ENCODE results near the gene FBXO11.
A peak's percentile ranks its signal among the peaks of the same experiment; 100 is the strongest.
"Not testable (repeated sequence)": the region's sequence is repeated elsewhere in the genome, so short reads cannot be mapped to it uniquely, and the experiment has no call there.

FBXO11 gene

DNA sequence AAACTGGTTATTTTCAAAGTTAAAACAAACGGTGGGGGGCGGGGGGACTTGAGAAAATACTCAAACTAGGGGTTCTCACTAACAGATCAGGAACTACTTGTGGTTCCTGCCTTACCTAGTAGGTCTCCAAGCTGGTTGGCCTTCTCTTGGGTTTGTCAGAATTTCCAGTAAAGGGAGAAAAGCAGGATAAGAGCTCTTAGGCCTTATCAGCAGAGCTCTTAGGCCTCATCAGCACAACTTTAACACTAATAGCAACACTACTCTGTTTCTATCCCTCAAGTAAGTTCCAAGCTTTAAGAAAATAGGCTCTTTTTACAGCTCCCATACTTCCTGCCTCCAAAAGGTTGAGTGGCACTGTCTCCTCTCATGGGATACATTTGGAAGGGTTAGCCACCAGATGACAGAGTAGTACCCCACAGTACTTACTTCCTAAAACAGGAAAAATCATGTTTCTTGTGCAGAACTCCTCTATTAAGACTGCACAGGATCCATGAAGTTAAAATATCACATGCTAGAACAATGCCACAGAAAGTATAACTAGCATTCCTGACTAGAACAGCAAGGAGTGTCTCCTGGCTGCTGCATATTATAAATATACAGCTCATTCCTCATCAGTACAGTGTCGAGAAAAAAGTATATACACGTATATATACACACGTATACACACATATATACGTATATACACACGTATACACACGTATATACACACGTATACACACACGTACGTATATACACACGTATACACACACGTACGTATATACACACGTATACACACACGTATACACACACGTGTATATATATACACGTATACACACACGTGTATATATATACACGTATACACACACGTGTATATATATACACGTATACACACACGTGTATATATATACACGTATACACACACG is 6.1 kb downstream of the FBXO11 start:
- FAIRE-seq (peak; percentile 52), DNase-seq (ENCODE audit: insufficient read length, low spot score) (no peak)

DNA sequence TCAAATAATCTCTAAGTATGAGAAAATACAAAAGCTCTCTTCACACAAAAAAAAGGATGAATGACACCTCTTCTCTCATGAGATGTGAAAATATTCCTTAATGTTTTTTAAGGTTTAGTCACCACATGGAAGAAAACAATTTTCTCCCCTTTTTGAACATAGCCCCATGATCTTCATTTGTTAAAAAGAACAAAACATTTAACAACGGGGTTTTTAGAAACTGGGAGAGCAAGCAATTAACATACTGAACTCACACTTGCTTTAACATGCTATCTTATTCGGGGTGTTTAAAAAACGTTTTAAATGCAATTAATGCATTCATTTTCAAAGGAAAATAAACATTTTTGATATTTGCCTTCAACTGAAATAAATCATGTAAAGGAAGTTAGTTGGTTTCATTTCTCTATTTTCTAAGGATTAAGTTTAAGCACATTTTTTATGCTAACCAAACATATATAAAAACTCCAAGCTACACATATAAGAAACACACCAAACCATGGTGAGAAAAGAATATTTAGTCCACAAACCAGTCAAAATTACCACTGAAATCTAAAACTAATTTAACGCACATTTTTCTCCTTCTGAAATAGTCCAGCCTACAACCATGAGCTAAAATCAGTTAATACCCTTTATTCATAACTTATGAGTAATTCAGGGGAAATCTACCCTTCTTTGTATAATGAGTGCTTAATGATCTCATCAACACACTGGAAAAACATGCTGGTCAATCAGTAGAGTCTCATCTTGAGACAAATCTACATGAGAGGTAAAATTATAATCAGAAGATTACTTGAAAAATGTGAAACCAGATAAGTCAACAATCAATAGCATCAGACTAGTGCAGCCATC is 8.2 kb downstream of the FBXO11 start:
- peak; percentile 92 for FAIRE-seq
- DNase-seq (ENCODE audit: insufficient read length, low spot score): no peak

DNA sequence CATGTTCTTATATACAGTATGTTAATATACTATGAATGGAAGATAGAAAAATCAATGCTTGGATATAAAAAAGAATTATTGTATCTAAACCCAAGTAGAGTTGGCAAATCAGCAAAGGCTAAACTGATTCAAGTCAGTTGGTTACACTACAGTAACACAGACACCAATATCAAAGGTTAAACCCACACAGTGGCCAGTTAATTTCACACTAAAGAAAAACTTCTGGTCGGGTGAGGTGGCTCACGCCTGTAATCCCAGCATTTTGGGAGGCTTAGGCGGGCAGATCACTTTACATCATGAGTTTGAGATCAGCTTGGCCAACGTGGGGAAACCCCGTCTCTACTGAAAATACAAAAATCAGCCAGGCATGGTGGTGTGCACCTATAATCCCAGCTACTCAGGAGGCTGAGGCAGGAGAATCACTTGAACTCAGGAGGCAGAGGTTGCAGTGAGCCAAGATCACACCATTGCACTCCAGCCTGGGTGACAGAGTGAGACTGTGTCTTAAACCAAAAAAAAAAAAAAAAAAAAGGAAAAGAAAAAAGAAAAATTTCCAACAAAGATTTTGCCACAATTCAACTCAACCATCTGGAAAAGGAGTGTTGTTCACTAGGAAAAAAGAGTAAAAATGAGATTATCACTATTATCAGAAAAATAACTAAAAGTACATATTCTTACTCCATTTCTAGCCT is 9.0 kb downstream of the FBXO11 start:
- not testable (repeated sequence) for DNase-seq (ENCODE audit: insufficient read length, low spot score); FAIRE-seq

DNA sequence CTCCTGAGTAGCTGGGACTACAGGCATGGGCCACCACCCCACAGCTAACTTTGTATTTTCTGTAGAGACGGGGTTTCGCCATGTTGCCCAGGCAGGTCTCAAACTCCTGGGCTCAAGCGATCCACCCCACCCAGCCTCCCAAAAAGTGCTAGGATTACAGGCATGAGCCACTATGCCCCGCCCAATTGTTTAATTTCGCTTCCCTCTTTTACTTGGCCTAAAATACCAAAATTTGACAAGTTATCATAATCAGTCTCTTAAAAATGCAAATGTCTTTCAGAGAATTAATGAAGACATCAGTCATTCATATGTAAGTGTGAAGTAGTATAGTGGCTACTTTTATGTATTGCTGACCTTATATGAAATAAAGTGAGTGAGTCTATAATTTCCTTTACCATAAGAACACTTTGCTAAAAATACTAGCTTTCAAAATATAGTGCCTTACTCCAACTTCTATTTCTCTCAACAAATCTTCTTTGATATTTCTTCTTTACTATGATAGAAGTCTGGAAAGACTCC is 9.8 kb downstream of the FBXO11 start:
- no peak for DNase-seq (ENCODE audit: insufficient read length, low spot score)
- FAIRE-seq: no peak

DNA sequence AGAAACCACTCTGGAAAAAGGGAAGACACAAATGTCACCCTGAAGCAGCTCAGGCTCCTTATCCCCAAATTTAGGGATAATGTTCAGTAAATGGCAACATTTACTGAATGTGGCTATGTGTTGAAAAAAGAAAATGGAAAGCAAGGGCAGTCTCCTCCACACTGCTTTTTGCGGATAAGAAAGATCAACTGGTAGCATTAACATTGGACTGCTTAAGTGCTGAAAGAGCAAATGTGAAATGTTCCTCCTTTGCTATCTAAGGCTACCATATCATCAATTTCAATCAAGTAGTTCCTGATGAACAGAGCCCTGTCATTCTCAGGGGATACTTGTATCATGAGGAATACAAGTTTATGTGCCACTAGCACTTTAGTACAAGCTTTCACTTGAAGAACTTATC is 12.5 kb downstream of the FBXO11 start:
- peak; percentile 44 for FAIRE-seq
- no peak for DNase-seq (ENCODE audit: insufficient read length, low spot score)

DNA sequence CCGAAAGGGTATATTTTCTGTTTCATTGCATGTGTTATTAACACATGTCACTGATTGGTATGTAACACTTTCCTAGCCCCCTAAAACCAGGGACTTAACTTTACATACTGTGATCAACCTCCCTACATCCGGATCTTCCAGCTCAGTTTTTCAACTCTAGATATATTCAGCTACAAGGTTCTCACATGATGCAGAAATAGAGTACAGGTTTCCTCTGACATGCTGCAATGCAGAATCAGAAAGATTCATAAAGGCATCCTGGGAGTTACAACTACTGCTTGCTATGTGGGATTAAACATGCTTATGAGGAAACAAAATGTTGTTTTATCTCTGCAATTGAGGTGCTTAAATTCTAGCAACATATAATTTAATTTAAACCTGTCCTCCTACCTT is 14.0 kb downstream of the FBXO11 start:
- peak; percentile 67 for FAIRE-seq
- no peak for DNase-seq (ENCODE audit: insufficient read length, low spot score)

DNA sequence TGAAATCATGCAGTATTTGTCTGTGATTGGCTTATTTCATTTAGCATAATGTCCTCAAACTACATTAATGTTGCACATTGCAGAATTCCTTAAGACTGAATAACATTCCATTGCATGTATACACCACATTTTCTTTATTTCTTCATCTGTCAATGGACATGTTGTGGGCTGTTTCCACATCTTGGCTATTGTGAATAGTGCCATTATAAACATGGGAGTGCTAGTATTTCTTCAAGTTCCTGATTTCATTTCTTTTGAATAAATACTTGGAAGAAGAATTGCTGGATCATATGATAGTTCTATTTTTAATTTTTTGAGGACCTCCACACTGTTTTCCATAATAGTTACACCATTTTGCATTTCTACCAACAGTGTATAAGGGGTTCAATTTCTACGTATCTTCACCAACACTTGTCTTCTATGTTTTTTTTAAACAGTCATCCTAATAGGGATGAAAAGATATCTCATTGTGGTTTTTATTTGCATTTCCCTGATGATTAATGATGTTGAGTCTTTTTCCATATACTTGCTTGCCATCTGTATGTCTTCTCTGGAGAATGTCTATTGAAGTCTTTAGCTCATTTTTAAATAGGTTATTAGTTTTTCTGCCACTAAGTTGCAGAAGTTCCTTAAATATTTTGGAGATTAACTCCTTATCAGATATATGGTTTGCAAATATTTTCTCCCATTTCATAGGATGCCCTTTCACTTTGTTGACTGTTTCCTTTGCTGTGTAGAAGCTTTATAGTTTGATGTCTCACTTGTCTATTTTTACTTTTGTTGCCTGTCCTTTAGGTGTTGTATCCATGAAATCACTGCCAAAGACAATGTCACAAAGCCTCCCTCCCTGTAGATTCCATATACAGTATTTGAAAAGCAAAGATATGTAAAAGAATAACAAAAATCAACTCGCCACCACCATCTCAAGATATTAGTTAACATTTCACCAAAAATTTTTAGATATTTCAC is 14.6 kb downstream of the FBXO11 start:
- no peak for FAIRE-seq

DNA sequence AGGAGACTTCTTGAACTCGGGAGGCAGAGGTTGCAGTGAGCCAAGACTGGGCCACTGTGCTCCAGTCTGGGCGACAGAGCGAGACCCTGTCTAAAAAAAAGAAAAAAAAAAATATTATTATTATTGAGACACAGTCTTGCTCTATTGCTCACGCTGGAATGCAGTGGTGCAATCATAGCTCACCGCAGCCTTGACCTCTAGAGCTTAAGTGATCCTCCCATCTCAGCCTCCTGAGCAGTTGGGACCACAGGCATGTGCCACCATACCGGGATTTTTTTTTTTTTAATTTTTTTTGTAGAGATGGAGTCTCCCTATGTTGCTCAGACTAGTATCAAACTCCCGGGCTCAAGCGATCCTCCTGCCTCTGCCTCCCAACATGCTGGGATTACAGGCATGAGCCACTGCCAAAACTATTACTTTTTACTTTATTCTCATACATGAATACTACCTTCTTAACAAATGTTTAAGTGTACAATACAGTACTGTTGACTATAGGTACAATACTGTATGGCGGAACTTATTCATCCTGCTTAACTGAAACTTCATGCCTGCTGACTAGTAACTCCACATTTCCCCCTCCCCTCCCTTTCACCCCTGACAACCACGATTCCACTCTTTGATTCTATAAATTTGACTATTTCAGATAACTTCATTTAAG is 15.5 kb downstream of the FBXO11 start:
- FAIRE-seq (no peak), DNase-seq (ENCODE audit: insufficient read length, low spot score) (no peak)

More for the DNA sequence above, 14.6 kb downstream of the FBXO11 start:
- DNase-seq (ENCODE audit: insufficient read length, low spot score): no peak

DNA sequence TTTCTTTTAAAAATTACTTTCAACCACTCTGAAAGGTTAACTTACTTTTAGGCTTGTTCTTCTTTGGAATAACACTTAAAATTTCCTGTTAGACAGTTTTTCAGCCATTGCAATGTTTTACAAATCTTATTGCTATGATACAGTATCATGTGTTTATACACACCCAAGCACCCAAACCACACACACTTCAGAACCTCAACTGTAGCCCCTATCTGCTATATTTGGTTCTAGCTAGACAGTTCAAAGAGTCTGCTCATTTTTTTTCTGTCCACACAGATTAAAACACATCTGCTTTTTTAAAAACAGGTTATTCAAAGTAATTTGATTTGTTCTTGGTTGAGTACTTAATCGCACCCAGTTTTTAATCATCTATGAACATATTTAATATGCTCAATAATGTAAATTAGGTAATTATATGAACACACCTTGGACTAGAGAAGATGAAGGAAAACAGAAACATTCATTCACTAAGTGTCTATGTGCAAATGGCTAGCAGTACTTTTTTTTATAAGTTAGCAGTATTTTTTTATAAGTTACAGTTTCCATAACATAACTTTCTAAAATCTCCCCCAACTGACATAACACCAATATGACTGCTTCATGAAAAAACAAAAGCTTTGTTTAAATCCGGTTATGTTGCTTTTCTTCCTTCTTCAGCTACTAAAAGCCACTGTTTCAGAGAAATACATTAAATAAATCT is 17.6 kb downstream of the FBXO11 start:
- no peak for FAIRE-seq
- no peak for DNase-seq (ENCODE audit: insufficient read length, low spot score)

DNA sequence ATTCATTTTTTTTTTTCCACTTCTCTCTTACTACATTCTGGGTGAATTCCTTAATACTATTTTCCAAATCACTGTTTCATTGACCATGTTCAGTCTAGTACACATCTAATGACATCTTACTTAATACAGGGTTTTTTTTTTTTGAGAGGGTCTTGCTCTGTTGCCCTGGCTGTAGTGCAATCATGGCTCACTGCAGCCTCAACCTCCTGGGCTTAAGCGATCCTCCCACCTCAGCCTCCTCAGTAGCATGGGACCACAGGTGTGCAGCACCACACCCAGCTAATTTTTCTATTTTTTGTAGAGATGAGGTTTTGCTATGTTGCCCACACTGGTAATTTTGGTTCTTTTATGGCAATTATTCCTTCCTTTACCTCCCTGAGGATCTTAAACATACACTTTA is 29.4 kb downstream of the FBXO11 start:
- FAIRE-seq: no peak
- DNase-seq (ENCODE audit: insufficient read length, low spot score): no peak

DNA sequence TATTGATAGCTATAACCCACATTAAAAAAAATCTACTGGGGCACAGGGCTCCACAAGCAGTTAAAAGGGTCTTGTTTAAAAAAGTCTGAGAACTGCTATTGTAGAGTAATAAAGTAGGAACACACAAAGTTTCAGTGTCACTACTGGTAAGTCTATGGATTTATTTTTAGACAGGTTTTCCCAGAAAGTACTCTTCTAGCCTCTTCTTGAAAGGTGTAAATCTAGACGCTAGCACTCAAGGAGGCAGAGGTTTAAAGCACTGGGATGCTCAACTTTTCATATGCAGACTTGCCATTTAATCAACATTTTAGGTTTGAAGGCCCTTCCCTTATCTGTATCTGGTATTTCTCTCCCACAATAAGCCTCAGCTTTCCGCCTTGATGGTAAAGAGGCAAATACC is 33.4 kb downstream of the FBXO11 start:
- DNase-seq (ENCODE audit: insufficient read length, low spot score) (no peak), FAIRE-seq (no peak)

DNA sequence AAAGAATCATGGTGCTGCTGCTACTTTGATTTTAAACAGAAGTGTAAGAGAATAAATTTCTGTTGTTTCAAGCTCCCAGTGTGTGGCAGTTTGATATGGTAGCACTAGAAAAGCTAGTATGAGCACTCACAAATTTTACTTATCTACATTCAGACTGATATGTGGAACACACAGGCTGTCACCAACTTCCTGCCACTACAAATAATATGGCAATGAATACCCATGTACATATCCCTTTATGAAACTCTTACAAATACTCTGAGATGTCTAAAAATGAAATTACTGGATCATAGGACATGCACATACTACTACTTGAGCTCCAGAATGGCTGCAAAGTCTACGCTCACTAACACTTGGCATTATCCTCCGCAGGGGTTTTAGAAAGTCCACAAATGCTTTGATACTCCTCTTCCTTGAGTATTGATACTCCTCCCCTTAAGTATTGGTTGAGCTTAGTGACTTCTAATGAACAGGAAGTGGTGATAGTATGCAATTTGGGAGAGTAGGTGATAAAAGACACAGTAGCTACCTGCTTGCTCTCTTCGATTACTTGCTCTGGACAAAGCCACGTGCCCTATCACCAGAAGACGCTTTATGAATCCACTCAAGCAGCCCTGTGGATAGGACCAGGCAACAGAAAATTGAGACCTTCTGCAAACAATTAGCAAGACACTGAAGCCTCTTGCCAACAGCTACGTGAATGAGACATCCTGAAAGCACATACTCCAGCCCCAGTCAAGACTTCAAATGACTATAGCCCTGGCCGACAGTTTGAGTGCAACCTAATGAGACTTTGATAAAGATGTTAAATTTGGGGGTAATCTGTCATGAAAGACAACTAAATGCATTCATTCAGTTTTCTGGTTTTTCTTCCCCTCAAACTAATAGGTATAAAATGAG is 35.4 kb downstream of the FBXO11 start:
- no peak for FAIRE-seq
- no peak for DNase-seq (ENCODE audit: insufficient read length, low spot score)

DNA sequence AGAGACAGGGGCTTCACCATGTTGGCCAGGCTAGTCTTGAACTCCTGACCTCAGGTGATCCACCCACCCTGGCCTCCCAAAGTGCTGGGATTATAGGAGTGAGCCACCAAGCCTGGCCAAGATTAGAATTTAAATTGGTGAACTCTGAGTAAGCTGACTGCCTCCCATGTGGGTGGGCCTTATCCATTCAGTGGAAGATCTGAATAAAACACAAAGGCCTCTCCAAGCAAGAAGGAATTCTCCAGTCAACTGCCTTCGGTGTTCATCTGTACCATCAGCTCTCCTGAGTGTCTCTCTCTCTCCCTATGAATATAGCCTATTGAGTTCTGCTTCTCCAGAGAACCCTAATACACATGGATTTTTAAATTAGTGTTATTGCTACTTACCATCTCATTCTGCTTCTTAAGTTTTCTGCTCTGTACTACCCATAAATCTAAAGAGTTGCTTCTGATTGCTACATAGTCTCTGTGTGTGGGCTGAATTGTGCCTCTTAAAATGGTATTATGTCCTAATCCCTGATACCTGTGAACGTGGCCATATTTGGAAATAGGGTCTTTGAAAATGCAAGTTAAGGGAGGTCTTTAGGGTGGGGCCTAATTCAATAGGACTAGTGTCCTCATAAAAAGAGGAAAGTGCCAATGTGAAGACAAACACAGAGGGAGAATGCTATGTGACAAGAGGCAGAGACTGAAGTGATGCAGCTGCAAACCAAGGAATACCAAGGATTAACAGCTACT is 36.3 kb downstream of the FBXO11 start:
- FAIRE-seq: peak; percentile 4
- no peak for DNase-seq (ENCODE audit: insufficient read length, low spot score)

DNA sequence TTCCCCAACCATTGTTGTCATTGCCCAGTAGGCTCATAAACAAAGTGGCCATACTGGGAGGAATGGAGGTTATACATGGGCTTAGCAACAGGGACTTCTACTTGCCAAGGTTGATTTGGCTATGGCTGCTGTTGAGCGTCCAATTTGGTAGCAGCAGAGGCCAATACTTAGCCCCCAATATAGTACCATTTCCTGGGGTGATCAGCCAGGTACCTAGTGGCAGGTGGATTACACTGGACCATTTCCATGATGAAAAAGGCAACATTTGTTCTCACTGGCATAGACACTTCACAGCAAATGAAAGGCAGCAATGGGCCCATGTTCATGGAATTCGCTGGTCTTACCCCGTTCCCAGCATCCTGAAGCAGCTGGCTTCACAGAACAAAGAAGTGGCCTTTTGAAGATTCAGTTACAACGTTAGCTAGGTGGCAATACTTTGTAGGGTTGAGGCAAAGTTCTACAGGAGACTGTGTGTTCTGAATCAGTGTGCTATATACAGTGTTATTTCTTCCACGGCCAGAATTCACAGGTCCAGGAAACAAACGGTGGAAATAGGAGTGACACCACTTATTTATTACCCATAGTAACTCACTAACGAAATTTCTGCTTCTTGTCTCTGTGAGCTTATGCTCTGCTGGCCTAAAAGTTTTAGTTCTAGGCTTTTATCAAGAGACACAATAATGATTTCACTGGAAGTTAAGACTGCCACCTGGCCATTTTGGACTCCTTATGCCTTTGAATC is 37.5 kb downstream of the FBXO11 start:
- DNase-seq (ENCODE audit: insufficient read length, low spot score) (no peak), FAIRE-seq (no peak)

DNA sequence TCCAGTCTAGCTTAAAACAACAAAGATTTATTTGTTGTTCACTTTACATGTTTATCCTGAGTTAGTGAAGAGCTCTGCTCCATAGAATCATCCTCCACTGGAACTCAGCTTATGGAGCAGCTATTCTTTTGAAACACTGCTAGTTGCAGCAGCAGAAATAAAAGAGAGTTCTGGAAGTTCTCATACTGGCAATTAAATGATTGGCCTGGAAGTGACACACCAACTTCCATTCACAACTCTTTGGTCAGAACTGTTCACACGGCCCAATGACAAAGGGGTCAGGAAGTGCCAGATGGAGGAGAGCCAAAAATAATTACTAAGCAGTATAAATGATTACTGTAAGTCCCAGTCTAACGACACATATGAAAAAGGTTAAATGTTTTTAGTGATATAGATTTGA is 39.1 kb downstream of the FBXO11 start:
- DNase-seq (ENCODE audit: insufficient read length, low spot score) (no peak), FAIRE-seq (no peak)

DNA sequence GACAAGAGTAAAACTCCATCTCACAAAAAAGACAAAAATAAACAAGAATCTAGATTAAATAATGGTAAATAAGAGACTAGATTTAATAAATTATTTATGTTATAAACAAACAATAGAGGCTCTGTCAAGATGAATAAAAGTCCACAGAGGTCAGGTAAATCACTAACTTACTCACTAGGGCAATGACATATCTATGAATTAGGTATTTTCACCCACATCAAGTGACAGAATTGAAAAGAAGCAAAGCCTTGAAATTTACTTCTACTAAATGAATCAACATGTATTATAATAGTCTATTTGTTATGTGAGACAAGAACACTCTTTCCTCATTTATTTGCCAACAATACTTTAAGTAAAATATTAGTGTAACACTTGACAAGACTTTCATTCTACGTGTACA is 41.7 kb downstream of the FBXO11 start:
- peak; percentile 4 for FAIRE-seq
- DNase-seq (ENCODE audit: insufficient read length, low spot score): no peak
